Activated CD4-positive, CD25-positive, alpha-beta regulatory T cell treated with anti-CD3 and anti-CD28 coated beads, Interleukin-2, amount 50 U/mL, for 16 hours (primary cell): Measurements from ENCODE around the gene CCDC73.
"Not testable (repeated sequence)": the region's sequence is repeated elsewhere in the genome, so short reads cannot be mapped to it uniquely, and the experiment has no call there.

Experiments used
- DNase-seq: peaks from one replicate; pipeline ENCODE4 v3.0.0-alpha.2; 2020; ENCODE audit warnings: low read depth, low spot score

Gene CCDC73

DNA sequence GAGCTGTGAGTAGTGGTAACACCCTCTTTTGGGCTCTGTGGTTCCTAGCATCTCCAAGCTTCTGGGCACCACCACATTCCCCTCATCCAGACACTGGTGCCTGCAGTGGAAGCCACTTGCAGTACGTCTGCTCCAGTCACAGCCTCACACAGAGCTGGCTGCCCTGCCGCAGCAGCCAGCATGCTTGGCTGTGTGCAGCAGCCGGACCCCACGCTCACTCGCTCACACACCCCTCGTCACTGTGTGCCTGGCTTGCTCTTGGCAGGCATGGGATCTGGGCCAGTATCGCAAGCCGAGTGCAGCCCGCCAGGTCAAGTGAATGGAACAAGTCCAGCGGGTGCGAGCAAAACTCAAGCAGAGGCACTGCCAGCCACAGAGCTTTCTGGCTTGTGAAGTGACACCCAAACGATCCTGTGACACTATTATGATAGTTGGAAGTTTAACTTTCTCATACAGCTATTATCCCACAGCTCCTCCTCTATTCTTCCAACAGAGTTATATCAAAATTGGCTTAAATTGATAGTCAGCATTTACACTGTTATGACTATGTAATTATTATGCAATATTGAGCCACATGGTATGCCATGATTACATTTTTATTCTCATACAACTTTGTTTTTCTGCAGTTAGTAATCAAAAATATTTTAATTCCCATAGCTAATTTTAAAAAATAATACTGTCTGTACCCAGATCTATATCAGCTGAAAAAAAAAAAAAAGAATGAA lies 89.0 kb downstream of the CCDC73 start:
- DNase-seq = no peak

DNA sequence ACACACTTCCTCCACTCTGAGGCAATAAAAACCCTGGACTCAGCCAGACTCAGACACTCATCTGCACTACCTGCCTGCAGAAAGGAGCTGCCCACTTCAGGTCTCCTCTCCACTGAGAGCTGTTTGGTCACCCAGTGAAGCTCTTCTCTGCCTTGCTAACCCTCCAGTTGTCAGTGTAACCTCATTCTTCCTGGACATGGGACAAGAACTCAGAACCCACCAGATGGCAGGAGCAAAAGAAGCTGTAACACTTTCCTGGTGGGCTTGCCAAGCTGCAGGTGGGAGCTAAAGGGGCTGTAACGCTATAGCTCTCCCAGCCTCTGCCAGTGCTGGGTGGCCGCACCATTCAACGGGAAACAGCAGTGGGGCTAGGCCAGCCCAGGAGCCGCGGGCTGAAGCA lies 89.7 kb downstream of the CCDC73 start:
- no peak for DNase-seq

DNA sequence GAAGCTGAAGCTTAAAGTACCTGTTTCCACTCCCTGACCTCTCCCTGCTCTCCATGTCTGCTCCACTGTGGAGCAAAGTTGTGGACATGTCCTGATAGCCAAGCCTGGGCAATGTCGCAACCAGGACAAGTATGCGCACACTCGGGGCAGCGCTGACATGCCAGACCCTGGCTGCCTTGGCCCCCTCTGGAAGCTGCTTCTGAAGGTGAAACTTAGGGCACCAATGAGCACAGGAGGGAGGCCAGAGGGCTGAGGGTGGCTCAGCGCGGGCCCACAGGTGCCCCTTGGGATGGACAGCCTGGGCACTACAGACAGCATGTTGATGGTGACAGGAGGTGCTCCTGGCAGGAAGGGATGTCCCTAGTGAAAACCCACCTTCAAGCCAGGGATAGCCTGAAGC lies 90.2 kb downstream of the CCDC73 start:
- no peak for DNase-seq

DNA sequence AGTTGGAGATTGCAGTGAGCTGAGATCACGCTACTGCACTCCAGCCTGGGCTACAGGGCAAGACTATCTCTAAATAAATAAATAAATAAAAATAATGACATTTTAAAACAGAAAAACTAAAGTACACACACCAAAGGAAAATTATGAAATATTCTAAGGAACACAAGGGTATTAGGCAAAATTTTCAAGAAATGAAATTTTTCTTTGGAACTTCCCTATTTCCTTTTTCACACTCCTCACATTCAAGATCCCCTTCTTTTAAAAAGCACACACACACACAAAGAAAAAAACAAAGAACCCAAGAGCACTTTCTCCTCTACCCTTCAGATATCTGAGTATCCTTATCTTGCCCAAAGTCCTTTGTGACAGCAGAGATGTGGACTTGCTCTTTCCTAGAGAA lies 92.8 kb downstream of the CCDC73 start:
- DNase-seq = no peak

DNA sequence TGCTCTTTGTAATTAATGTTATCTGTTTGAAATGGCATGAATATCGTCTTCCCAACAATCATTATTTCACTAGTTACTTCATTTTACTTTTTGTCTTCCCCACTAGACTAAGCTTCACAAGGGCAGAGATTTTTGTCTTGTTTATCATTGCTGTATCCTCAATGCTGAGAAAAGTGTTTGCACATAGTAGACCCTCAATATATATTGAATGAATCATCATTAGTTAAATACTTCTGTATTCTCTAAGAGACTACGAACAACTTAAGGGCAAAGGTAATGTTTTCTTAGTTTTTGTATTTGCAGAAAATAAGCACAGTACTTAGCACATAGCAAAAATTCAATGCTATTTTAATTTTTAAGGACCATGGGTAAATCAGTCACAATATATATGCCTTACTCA lies 95.9 kb downstream of the CCDC73 start:
- no peak for DNase-seq

DNA sequence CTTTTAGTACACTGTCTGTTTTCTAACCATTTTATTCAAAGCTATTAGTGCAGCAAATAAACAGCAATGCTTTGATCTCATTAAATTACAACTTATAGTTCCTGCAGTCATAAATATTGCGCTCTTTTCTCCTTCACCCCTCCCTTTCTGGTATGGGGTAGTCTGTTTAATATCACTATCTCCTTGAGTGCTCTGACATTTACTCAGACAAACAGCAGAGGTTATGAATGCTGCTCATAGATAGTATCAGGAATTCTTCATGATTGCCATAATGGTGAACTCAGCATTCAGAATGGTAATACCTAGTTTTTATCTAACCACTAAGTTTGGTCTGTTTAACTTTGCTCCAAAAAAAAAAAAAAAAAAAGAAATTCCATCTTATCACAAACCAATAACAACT lies 123.4 kb downstream of the CCDC73 start:
- DNase-seq = no peak

DNA sequence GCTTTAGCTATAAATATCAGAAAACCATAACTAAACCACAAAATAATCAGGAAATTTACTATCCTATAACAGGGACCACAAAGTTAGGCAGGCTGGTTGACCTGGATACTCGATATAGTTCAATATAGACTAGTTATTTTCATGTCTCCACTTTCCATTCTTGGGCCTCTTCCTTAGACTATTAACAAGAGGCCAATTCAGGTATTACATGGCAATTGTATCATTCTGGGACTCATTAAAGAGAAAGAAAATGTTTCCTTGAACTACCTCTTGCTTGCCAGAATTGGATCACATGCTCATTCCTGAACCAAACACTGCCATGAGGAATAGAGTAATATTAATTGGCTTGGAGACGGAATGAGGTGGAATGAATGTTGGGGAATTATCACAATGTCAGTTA lies 134.8 kb downstream of the CCDC73 start:
- DNase-seq = no peak

DNA sequence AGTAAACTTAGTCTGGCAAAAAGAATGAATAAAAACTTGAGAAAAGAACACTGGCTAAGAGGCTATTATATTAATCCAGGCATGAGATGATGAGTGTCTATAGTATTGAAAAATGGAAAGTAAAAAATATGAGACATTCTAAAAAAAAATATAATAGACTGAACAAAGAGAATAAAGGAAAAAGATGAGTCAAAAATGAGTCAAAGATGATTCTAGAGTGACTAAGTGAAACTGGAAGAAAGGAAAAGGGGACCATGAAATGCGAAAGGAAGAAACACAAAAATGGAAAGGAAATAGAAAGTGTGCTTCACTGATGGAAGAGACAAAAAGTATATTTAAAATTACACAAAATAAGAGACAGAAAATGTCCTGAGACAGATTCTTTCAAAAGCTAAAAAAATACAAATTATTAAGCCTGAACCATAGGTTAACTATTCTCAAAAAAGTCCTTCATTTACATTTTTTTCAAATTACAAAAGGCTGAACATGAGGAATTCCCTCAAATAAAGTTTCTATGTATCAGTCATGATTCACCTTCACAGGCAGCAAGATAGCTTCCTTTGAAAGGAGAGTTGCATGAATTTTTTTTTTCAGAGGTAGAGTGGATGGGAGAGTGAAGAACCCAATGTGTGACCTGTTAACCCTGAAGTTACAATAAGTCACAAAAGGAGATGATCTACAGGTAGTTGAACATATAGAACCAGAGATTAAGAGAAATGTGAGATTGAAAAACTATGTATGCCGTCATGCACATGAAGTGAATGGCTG lies 135.6 kb downstream of the CCDC73 start:
- no peak for DNase-seq

DNA sequence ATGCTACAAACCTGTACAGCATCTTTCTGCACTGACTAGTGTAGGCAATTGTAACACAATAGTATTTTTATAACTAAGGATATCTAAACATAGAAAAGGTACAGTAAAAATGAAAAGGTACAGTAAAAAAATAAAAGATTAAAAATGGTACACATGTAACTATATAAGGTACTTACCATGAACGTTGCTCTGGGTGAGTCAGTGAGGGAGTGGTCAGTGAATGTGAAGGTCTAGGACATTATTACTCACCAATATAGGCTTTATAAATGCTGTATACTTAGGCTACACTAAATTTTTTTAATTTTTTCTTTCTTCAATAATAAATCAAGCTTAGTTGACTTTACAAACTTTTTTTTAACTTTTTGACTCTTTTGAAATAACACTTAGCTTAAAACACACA lies 150.9 kb downstream of the CCDC73 start:
- no peak for DNase-seq

DNA sequence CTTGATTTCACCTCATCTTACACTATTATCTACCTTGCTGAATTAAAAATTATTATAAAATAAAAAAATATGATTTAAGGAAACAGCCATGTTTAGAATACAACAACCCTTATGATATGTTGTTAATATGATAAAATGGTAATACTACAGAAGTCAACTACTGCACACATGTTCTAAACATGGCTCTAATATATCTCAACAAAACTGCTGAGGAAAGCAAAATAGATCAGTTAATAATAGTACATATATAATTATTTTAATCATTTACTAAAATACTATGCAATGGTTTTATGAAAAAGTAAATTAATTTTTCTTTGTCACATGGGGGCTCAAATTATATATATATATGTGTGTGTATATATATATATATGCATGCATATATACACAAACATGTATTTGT lies 153.1 kb downstream of the CCDC73 start:
- DNase-seq = no peak

DNA sequence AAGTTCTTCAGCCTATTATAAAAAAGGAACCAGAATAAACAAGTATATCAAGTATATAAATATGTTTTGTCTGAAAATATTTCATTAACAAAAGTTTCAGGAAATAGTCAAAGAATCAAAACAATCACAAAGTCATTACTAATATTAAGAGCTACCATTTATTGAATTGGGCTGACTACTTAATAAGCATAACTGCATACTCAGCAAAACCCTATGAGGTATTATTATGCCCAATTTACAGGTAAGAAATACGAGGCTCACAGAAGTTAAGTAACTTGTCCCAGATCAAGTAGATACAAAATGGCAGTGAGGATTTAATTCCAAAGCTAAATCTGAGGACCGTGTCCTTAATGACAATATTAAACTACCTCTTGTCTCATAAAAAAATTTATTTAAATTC lies 158.6 kb downstream of the CCDC73 start:
- DNase-seq = no peak

DNA sequence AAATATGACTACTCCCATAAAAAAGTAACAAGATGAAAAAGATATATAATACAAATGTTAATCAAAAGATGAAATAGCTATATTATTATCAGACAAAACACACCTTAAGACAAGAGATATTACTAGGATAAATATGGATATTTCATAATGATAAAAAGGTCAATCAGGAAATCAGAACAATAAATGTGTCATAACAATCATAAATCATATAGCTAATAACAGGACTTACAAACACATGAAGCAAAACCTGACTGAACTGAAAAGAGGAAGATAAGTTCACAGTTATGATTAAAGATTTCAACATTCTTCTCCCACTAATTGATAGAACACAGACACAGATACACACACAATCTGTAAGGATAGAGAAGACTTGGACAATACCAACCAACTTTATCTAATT lies 163.6 kb downstream of the CCDC73 start:
- no peak for DNase-seq

DNA sequence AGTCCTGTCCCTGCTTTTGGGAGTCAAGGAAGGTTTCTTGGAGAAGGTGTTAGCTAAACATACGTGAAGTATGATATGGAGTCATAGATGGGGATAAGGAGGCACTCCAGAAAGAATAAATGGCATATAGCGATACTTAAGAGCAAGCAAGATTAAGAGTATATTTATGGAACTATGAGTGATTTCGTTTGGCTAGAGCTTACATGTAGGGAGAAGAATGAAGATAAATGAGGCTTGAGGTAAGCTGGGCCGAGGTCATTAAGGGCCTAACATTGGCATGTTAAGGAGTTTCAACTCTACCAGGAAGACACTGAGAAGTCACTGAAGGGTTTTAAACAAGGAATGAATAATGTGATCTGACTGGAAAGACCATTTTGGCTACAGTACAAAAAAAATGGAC lies 177.6 kb downstream of the CCDC73 start:
- no peak for DNase-seq

DNA sequence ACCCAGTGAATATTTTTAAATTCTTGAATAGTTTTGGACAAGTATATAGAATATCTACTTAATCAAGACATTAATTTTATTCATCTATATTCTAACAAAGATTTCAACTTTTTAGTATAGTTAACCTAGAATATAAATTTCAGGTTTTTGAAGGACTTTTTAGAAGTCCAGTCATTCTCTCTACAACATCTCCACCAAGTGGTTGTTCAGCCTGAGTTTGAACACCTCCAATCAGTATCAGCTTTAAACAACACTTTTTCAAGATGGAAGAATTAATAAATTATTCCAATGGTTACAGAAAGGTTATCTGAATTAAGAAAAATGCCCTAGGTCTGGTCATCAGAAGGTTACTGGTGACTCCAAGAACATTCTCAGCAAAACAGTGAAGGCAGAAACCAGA lies 179.0 kb downstream of the CCDC73 start:
- DNase-seq = no peak

DNA sequence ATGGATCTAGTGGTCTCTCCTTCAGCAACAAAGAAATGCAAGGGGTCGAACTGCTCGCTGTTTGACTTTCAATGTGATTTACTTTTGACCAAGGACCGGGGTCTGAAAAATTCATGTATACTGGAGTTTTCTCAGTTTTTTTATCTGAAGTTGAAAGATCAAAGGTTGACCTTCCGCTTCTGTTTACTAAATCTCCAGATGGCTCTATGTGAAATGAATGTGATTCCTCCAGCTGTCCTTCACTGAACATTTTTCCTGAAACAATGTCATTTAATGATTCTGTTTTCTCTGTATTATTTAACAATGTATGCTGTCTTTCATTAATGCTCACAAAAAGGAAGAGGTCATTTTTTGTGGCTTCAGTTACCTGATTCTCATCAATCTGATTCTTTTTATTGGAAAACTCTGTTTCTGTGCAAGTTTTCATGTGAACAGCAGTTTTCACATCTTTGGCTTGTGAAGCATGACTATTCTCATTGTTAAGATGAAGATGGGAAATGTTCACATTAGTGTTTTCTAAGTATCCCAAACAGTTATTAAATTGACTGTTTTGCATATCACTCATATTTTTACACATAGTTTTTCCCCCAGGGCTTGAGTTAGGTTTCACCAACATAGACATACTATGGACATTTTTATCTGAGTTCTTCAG lies 180.8 kb downstream of the CCDC73 start:
- DNase-seq = no peak

DNA sequence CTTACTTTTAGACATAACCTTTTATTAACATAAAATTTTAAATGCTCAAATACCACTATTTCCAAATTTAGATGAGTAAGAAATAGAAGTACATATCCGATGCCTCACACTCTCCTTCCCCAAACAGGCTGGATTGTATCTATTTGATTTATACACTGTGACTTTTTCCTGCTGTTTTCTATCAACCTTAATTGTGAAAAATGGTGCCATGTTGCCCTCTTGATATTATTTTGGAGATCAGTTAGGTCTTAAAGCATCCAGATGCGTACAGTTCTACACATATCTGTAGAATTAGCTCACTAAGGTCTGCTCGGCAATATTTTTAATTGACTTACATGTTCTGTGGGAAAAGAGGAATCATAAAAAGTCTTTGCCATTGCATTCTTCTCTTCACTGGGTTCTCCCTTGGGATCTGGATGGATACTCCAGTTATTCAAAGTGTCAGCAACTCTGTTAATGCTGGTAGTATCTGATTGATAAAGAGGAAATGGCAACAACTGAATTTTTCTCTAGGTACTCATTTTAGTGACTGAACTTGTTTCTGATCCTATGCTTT lies 183.6 kb downstream of the CCDC73 start:
- DNase-seq = no peak

DNA sequence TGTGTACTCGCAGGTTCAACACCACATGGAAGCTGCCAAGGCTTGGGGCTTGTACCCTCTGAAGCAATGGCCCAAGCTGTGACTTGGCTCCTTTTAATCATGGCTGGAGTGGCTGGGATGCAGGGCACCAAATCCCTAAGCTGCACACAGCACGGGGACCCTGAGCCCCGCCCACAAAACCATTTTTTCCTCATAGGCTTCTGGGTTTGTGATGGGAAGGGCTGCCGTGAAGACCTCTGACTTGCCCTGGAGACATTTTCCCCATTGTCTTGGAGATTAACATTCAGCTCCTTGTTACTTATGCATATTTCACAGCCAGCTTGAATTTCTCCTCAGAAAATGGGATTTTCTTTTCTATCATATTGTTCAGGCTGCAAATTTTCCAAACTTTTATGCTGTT lies 185.6 kb downstream of the CCDC73 start:
- DNase-seq = not testable (repeated sequence)

DNA sequence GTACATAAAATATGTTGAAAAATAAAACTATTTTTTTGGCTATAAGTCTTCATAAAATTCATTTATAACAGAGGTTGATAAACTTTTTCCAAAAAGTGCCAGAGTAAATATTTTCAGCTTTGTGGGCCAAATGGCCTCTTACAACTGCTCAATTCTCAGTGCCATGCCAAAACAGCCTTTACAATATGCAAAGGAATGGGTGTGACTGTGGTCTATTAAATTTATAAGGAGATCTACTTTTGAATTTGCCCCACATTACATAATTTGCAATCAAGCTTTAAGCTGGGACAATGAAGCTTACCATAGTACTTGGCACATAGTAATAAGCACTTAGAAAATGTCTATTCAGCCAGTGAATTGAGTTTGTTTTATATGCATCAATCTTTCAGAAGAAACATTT lies 188.2 kb downstream of the CCDC73 start:
- DNase-seq = no peak

DNA sequence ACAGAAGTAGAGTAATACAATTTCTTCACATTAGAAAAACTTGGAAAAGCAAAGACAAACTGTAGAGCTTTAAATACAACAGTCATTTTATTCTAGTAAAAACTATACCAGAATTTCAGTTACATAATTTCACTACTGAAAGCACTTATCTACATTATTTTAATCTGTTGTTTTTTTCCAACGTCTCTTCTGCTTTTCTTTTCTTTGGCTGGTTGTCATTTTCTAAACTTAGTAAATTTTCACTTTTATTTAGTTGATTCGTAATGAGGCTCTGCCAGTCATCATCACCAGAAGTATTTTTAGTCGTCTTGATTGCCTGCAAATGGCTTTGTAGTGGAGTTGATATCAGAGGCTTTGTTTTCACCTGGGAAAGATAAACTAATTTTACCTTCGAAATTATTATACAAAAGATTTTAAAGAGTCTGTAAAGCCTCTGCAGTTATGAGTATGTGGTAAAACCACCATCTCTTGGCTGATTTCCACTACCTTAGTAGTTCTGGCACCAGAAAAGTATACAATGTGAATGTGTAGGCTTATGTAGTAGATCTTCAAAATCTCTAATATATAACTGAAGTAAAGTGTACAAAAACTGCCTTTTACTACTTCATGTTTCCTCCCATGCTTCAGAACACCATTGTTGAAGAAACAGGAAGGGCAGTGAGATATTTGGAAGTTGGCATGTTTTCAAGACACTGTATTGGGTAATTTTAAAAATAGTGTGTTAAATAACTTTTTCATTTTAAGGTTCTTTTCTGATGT lies 191.6 kb downstream of the CCDC73 start:
- DNase-seq = no peak

DNA sequence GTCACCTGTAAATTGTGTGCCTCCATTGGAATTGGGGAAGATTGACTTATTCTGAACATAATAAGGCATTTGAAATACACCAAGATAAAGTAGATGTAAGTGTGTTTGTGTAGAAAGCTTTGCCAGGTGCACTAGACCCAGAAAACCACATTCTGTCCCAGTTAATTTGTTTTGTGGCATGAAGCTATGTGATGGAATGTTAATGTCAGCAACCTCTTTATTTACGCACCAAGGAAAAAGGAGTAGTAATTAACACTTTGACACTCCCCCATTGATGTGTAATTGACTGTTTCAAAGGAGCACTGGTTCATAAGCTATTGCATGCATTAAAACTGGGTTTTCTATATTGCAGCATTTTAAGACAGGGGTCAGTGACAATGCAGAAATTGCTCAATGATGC lies 196.5 kb downstream of the CCDC73 start:
- no peak for DNase-seq

DNA sequence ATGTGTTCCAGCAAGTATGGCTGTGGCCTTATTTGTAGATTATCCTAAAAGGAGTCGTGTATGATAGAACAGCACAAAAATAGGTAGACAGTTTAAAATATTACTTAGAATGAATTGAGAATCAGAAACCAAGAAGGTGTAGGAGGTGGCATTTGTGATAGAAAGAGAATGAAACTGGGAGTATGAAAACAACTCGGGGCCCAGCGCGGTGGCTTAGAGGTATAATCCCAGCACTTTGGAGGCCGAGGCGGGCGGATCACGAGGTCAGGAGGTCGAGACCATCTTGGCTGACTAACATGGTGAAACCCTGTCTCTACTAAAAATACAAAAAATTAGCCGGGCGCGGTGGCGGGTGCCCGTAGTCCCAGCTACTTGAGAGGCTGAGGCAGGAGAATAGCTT lies 198.3 kb downstream of the CCDC73 start:
- DNase-seq = not testable (repeated sequence)

DNA sequence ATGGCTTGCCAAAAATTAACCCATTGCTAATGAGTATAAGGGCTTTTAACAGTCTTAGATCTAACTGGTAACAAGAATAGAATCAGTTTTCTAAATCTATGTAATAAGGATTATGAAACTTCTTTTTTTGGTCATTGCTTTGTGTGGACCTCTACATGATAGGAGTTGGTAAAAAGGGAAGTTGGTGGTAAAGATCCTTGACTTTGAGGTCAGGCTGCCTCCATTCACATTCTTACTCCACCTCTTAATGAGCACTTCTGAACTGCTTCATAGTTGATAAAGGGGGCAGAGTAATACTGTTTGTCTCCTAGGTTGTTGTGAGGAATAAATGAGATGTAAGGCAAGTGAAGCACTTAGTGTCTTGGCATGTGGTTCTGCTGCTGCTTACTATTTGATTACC lies 200.2 kb downstream of the CCDC73 start:
- DNase-seq = no peak
